ENCODE data around the gene LRTM2.

Gene LRTM2

DNA sequence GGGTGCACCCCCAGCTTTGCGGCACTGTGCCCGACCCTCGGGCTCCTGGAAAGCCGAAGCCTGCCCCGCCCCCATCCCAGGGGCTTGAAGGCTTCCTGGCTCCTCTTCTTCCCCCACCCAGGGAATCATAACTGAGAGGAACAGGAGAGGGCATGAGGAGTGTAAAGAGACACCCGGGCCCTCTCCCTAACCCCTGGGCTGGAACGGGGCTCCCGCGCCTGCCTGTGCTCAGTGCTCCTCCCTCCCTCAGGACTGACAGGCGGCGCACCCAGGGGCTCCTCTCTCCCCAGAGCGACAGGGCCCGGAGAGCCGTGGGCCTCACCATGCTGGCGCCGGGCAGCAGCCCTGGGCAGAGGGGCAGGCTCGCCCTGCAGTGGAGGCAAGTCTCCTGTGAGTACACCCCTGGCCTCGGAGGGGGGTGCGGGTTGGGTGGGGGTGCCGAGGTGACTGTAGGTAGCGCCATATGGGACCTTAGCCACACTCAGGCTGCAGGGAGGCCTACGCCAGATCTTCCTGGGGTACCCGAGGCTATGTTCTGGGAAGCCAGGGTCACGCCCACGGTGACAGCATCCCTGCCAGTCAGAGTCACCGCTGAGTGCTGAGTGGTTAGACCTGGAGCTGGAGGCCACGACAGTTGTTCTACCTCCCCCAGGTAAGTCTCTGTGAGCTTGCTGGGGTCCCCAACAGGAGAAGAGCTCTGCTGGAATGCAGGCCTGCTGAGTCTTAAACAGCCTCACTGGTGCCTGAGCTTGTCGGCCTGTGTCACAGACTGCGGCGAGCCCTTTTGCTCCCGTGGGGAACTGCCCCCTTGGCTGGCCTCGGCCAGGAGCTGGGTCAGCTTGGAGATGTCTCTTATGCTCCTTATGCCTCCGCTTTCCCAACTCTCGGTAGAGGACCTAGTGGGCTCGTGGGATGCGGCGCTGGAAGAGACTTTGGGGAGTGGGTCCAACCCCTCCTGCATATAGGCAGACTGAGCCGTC, 7.8 kb downstream of the LRTM2 start:
- FAIRE-seq, result no peak
- no peak for DNase-seq (ENCODE audit: insufficient read length, low spot score)

DNA sequence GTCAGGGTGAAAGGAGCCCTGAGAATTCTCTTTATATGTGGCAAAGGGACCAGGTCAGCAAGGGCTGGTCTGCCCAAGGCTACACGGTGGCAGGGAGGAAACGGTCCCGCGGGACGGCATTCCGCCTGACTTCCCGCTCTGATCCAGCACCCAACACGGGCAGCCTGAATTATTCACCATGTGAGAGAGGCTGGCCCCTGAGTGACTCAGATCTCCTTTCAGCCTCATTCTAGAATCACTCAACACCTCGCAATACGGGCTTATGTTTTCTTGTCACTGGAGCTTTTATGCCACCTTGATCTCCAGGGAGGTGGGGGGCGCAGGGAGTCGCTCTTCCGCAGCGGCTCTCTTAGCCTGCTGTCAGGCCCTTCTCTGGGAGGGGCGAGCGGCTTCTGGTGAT, 8.5 kb downstream of the LRTM2 start:
- no peak for DNase-seq (ENCODE audit: insufficient read length, low spot score)
- FAIRE-seq, result no peak

- no peak for DNase-seq (ENCODE audit: insufficient read length, low spot score)
- FAIRE-seq, result no peak
Observed at GRCh38 chr12:1829306-1829900, 9.0 kb downstream of the LRTM2 start.

DNA sequence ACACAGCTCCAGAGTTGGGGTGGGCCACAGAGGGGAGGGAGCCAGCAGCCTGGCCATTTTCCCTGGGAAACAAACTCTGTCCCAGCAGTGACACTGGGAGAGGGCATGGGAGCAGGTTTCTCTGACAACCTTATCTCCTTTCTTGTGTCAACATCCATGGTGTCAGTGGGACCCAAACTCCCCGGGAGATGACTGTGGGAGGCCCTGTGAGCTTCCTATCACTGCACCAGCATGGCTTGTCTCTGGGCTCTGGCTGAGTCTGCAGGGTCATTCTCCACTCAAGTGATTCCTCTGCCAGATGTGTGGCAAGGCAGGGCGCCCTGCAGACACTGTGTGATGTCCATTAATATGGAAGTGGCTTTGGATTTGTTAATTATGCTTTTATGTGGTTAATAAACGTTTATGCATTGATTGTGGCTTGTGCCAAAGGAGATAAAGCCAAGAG, 10.1 kb downstream of the LRTM2 start:
- FAIRE-seq (no peak), DNase-seq (ENCODE audit: insufficient read length, low spot score) (no peak)

DNA sequence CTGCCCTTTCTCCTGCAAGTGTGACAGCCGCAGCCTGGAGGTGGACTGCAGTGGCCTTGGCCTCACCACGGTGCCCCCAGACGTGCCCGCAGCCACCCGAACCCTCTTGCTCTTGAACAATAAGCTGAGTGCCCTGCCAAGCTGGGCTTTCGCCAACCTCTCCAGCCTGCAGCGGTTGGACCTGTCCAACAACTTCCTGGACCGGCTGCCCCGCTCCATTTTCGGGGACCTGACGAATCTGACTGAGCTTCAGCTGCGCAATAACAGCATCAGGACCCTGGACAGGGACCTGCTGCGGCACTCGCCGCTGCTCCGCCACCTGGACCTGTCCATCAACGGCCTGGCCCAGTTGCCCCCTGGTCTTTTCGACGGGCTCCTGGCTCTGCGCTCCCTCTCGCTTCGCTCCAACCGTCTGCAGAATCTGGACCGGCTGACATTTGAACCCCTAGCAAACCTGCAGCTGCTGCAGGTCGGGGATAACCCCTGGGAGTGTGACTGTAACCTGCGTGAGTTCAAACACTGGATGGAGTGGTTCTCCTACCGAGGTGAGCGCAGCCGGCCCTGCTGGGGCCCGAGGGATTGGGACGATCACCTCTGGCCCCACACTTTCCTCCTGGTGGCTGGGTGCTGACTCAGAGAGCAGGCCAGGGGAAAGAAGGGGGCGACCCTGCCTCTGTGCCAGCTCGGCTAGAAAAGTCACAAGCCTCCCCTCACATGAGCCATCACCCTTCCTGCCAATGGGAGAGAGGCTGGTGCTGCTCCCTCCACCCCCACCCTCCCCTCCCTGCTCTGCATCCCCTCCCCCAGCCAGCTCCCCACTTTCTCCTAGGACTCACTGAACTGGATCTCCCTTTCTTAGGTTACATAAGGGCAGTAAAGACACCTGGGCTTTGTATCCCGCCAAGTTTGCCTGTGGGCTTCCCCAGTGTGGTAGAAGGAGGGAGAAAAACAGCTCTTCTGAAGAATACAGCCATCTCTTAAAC, 10.9 kb downstream of the LRTM2 start:
- DNase-seq (ENCODE audit: insufficient read length, low spot score) (peak; percentile 38), FAIRE-seq (no peak)

DNA sequence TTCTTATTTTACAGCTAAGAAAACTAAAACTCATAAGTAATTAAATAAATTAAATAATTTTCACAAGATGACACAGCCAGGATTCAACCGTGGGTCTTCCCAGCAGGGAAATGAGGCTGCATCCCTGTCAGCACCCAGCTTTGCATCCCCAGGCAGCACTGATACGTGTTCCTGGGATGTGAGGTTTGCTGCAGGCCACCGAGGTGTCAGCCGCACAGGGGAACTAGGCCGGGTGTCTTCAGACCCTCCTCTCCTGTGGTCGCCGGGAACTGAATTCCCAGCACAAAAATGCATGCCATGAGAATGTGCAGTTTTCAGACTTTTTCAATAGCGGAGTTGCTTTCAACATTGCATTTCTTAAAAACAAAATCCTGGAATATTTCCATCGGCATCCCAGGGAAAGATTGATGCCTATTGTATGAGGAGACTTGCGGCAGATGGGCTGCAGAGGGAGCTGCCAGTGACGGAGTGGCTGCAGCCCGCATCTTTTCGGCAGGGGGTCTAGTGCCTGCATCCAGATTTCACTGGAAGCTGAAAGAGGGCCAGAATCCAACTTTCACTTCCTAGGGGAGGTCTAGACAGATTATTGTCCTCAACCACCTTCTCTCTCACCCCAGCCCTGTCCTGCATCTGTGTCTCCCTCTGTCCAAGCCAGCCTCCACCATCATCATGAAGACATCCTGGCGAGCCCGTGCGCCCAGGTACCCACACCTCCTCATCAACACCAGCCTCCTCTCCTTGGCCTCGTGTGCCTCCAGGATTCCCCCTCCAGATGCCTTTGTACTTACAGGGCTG, 12.6 kb downstream of the LRTM2 start:
- no peak for DNase-seq (ENCODE audit: insufficient read length, low spot score)
- no peak for FAIRE-seq

- no peak for DNase-seq (ENCODE audit: insufficient read length, low spot score)
Observed at GRCh38 chr12:1833596-1834028, 13.2 kb downstream of the LRTM2 start.

DNA sequence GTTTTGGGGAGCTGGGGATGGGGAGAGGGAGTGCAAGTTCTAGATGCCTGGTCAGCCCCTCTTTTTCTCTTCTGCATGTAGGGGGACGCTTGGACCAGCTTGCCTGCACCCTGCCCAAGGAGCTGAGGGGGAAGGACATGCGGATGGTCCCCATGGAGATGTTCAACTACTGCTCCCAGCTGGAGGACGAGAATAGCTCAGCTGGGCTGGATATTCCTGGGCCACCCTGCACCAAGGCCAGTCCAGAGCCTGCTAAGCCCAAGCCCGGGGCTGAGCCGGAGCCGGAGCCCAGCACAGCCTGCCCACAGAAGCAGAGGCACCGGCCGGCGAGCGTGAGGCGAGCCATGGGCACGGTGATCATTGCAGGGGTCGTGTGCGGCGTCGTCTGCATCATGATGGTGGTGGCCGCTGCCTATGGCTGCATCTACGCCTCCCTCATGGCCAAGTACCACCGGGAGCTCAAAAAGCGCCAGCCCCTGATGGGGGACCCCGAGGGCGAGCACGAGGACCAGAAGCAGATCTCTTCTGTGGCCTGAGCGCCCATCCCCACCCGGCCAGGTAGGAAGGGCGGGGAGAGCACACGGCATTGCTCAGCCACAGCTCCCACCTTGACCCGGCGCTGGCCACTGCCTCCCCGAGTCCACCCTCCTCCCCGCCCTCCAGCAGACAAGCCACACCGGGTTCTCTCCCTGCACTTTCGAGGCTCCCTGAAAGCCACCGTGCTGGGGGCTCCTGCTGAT, 14.0 kb downstream of the LRTM2 start:
- DNase-seq (ENCODE audit: insufficient read length, low spot score), result no peak
- FAIRE-seq, result no peak

More at GRCh38 chr12:1833596-1834028, 13.2 kb downstream of the LRTM2 start:
- FAIRE-seq, result no peak

DNA sequence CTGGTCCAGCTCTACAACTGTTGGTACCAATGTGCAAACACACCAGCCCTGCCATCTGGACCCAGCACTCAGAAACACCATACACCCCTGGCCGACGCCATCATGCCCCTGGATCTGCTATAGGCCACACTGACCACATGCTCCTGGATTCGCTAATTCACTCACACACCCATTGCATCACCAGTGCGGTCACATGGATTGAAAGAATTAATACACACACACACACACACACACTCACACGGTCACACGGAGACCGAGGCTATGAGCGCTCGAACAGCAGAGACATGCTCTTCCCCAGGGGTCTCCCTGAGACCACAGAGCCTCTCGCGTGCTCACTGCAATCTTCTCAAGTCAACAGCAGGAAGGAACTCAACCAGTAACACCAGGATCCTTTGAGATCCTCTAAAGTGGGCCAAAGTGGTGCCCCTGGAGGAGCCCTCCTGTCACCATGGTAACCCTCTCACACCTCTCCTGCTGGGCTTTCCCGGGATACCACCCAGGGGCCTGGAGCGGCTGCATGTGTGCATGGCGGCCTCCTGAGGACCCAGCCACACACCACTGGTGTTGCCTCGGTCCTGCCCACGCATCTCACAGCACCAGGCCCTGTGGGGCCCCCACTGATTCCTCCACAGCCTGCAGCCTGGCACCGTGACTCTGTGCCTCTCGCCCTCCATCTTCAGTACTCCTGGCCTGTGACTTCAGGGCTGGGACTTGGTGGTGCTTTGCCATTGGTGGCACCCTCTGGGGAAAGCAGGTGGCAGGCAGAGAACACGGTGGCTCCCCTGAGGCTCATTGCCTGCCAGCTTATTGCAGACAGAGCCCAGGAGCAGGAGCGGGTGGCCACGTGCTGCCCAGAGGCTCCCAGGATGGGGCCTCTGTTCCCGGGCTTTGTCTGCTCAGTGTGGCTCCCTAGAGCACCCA, 15.1 kb downstream of the LRTM2 start:
- FAIRE-seq (no peak), DNase-seq (ENCODE audit: insufficient read length, low spot score) (no peak)

DNA sequence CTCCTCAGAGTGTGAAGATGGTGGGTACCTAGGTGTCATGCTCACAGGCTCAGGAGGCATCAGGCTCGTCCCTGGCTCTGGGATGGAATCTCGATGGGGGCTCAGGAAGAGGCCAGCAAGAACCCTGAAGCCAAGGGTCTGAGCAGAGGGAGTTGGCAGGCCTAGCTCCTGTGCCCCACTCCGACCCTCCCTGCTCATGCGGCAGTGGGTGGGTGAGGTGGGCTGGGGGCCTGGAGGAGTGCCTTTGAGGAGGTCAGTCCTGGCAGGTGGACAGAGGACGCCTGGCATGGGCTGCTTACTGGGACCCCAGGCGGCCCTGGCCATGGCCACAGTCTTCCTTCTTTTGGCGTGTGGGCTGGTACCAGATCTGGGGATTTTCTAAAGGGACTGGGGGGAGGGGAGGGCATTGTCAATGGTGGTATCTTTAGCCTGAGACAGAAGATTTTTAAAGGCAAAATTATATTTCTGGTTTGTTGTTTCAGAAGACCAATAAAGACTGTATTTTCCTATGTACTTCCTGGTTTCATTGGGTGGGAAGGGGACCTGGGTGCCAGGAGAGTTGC, 16.0 kb downstream of the LRTM2 start:
- FAIRE-seq, result no peak
- no peak for DNase-seq (ENCODE audit: insufficient read length, low spot score)

GRCh38 chr12:1836854-1837421, 16.6 kb downstream of the LRTM2 start:
- no peak for DNase-seq (ENCODE audit: insufficient read length, low spot score)
- FAIRE-seq, result no peak

GRCh38 chr12:1837541-1838204, 17.3 kb downstream of the LRTM2 start:
- no peak for DNase-seq (ENCODE audit: insufficient read length, low spot score)
- FAIRE-seq, result no peak

- DNase-seq (ENCODE audit: insufficient read length, low spot score) (no peak), FAIRE-seq (no peak)
Observed at GRCh38 chr12:1838205-1838993, 18.0 kb downstream of the LRTM2 start.

DNA sequence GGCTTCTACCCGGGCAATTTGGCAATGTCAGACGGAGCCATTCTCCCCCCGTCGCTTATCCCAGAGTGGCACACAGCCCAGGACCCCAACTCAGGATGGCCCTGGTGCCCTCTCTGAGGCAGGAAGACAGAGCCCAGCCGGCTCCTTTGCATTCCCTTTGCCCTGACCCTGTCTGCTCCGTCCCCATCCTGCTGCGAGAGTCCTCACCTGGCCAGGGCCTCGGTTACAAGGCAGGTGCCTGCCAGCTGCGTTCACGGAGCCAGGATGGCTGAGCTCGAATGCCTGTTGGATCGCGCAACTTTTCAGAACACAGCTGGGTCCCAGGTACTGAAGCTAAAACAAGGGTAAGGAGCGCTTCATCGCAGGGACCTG, 18.6 kb downstream of the LRTM2 start:
- FAIRE-seq (no peak), DNase-seq (ENCODE audit: insufficient read length, low spot score) (no peak)

GRCh38 chr12:1839464-1839863, 19.1 kb downstream of the LRTM2 start:
- FAIRE-seq (no peak), DNase-seq (ENCODE audit: insufficient read length, low spot score) (no peak)

Measured in GM19239 (cell line).